HepG2 (cell line): Measurements from ENCODE around the gene MB. TPM values are rescaled to one million over a fixed set of nuclear protein-coding genes. Genes with fewer than 3 reads are reported as not detected.

Experiments used
- ATAC-seq: fragments of 200-7000 bp; cut with Tn5 transposase; 3 replicates; pipeline ENCODE4 v1.9.1; 2020; ENCODE audit warnings: mild to moderate bottlenecking, moderate library complexity
- BruUV-seq: library from RNA; stranded (reverse); fragments of 400-500 nt; replicated peaks from 2 replicates; lab custom pipeline; 2021; lab: Mats Ljungman, UMichigan
- CTCF ChIA-PET: fragments of 300-600 bp; formaldehyde crosslinking; extraction: SDS; loops from one replicate; lab custom pipeline; 2021; ENCODE audit warnings: low total read pairs, inconsistent platforms, low intra/inter-chr PET ratio; lab: Yijun Ruan, JAX
- POLR2A ChIA-PET: fragments of 350-600 bp; sonication (Branson Sonifier 250); formaldehyde crosslinking; loops from one replicate; lab custom pipeline; 2020; ENCODE audit warnings: antibody characterized with exemption, inconsistent platforms; lab: Yijun Ruan, JAX
- DNase-seq: peaks from one replicate; pipeline ENCODE4 v3.0.0-alpha.2; 2015; ENCODE audit warnings: low spot score
- FAIRE-seq: peaks from 3 replicates; lab custom pipeline; 2011; peaks lifted over from hg19 to GRCh38; lab: Jason Lieb, UNC
- H2AFZ ChIP-seq: one replicate; pipeline ENCODE4 v1.6.1; 2011; ENCODE audit warnings: low read length, inconsistent platforms
- H3K27ac ChIP-seq: fragments of 300-600 bp; 3 replicates; pipeline ENCODE4 v1.8.0; 2011; ENCODE audit warnings: mixed run types, mild to moderate bottlenecking, mixed read lengths, low read length, inconsistent platforms; ENCODE audit not compliant: insufficient read depth; ENCODE audit errors: extremely low read length
- H3K27me3 ChIP-seq, 2 experiments: fragments of 200-600 bp in 1 of 2; 2 replicates in 1 of 2; 3 replicates in 1 of 2; pipeline versions ENCODE4 v1.6.0 to v1.8.0; 2011; ENCODE audit warnings: low read length in 2 of 2, mild to moderate bottlenecking in 2 of 2, moderate library complexity in 2 of 2, inconsistent platforms in 1 of 2; ENCODE audit not compliant: insufficient read depth in 2 of 2, control insufficient read depth in 1 of 2
- H3K36me3 ChIP-seq, 2 experiments: fragments of 200-600 bp in 1 of 2; replicated peaks in 1 of 2; 2 replicates in 1 of 2; 3 replicates in 1 of 2; pipeline versions ENCODE4 v1.5.1 to v1.8.0; 2011; ENCODE audit warnings: low read length in 2 of 2, inconsistent platforms in 1 of 2; ENCODE audit not compliant: insufficient read depth in 2 of 2, control insufficient read depth in 1 of 2
- H3K4me1 ChIP-seq: 2 replicates; pipeline ENCODE4 v1.5.1; 2012; ENCODE audit warnings: low read length, inconsistent platforms; ENCODE audit not compliant: insufficient read depth
- H3K4me2 ChIP-seq: 2 replicates; pipeline ENCODE4 v1.6.0; 2011; ENCODE audit warnings: low read depth, low read length, inconsistent platforms
- H3K4me3 ChIP-seq, 3 experiments: fragments of 200-600 bp in 1 of 3; sonication (generic), shearing (Covaris generic) in 1 of 3; replicated peaks in 1 of 3; 2 replicates each; pipeline ENCODE4 v1.5.1; 2011 to 2016; ENCODE audit warnings: low read length in 3 of 3, inconsistent platforms in 2 of 3, low read depth in 2 of 3, mild to moderate bottlenecking in 2 of 3, control low read depth in 1 of 3, mixed read lengths in 1 of 3; ENCODE audit not compliant: insufficient read depth in 1 of 3
- H3K79me2 ChIP-seq: one replicate; pipeline ENCODE4 v1.6.1; 2011; ENCODE audit warnings: low read length, inconsistent platforms; ENCODE audit not compliant: insufficient read depth
- H3K9ac ChIP-seq: 2 replicates; pipeline ENCODE4 v1.6.0; 2011; ENCODE audit warnings: mild to moderate bottlenecking, low read depth, low read length, inconsistent platforms; ENCODE audit not compliant: insufficient read depth
- H3K9me3 ChIP-seq: 2 replicates; pipeline ENCODE4 v1.5.1; 2012; ENCODE audit warnings: mild to moderate bottlenecking, low read length
- H4K20me1 ChIP-seq: 2 replicates; pipeline ENCODE4 v1.6.0; 2011; ENCODE audit warnings: inconsistent platforms, mild to moderate bottlenecking, low read length, moderate library complexity; ENCODE audit not compliant: insufficient read depth
- KAT2B ChIP-seq: fragments of 150-350 bp; IDR thresholded peaks from 2 replicates; pipeline ENCODE4 v1.6.1; 2014; ENCODE audit warnings: low read depth, low read length, borderline replicate concordance
- KAT7 ChIP-seq: IDR thresholded peaks from 2 replicates; pipeline ENCODE4 v1.6.1; 2018; ENCODE audit warnings: borderline replicate concordance, missing compliant biosample characterization
- MBNL3 ChIP-seq: fragments of 250-450 bp; sonication (Bioruptor Pico); conservative IDR thresholded peaks from 2 replicates; pipeline ENCODE4 v1.8.0; 2022; ENCODE audit warnings: mild to moderate bottlenecking, inconsistent platforms
- PCBP1 ChIP-seq: fragments of 200-400 bp; formaldehyde crosslinking; IDR thresholded peaks from 2 replicates; pipeline ENCODE4 v1.6.1; 2017; ENCODE audit warnings: mild to moderate bottlenecking, low read depth, low read length, borderline replicate concordance
- ZNF121 ChIP-seq: sonication (generic); formaldehyde crosslinking; IDR thresholded peaks from 2 replicates; pipeline ENCODE4 v1.5.0; 2020; ENCODE audit warnings: mild to moderate bottlenecking, missing genetic modification reagents
- ZNF3 ChIP-seq: IDR thresholded peaks from 2 replicates; pipeline ENCODE4 v1.7.0; 2017; ENCODE audit warnings: inconsistent platforms
- ZNF850 ChIP-seq: sonication (generic); formaldehyde crosslinking; conservative IDR thresholded peaks from 2 replicates; pipeline ENCODE4 v1.9.0; 2021; ENCODE audit warnings: mild to moderate bottlenecking, missing genetic modification reagents
- ZNF878 ChIP-seq: sonication (generic); formaldehyde crosslinking; IDR thresholded peaks from 2 replicates; pipeline ENCODE4 v1.8.1; 2023; ENCODE audit warnings: mild to moderate bottlenecking, missing genetic modification reagents, moderate library complexity
- WGBS: methylation state at CpG from one replicate; pipeline ENCODE4 v1.1.6; 2017; ENCODE audit warnings: low lambda C conversion rate; 5-methylcytosine and 5-hydroxymethylcytosine counted together
- in situ Hi-C: cut with HindIII; loops from 2 replicates; pipeline ENCODE4 v1.10.0; 2017; ENCODE audit warnings: low pct_unique_long_range_greater_than_20kb; ENCODE audit not compliant: extremely low pct_ligation_motif_present
- intact Hi-C: fragments of 100-400 bp; cut with micrococcal nuclease; formaldehyde crosslinking; loops from one replicate; pipeline ENCODE4 v1.10.0; 2022; ENCODE audit not compliant: unreplicated experiment
- polyA plus RNA-seq, 8 experiments: library from polyadenylated mRNA; depleted of rRNA in 3 of 8; stranded (reverse) in 7 of 8; unstranded in 1 of 8; fragments of >200 nt; fragmentation: Illumina TruSeq in 4 of 8; extraction: Trizol in 4 of 8; gene quantifications; 2 replicates each; pipeline versions ENCODE4 v1.2.1 to v1.2.3, GENCODE V29; 2011 to 2016; ENCODE audit warnings: low read depth in 4 of 8, missing spikeins in 1 of 8, mixed read lengths in 1 of 8; ENCODE audit not compliant: insufficient read depth in 1 of 8
- total RNA-seq, 5 experiments: library from RNA; depleted of rRNA; stranded (reverse); fragments of >200 nt; fragmentation: Illumina TruSeq; extraction: Trizol; gene quantifications; 2 replicates each; pipeline ENCODE4 v1.2.3, GENCODE V29; 2016; ENCODE audit warnings: low read depth in 1 of 5
- TF ChIP-seq, protein P1 (sequence below): IDR thresholded peaks from 2 replicates; pipeline ENCODE4 v1.6.1; 2016; ENCODE audit warnings: control low read depth
- TF ChIP-seq, protein P2 (sequence below): IDR thresholded peaks from 2 replicates; pipeline ENCODE4 v1.6.1; 2018; ENCODE audit warnings: missing genetic modification reagents
- TF ChIP-seq, protein P3 (sequence below), 2 experiments: fragments of 450-650 bp in 1 of 2; sonication (generic) in 1 of 2; formaldehyde crosslinking; IDR thresholded peaks; 2 replicates each; pipeline versions ENCODE4 v1.5.0 to v1.8.0; 2020 to 2022; ENCODE audit warnings: mild to moderate bottlenecking in 1 of 2, missing genetic modification reagents in 1 of 2
- TF ChIP-seq, protein P4 (sequence below): sonication (generic); formaldehyde crosslinking; IDR thresholded peaks from 2 replicates; pipeline ENCODE4 v1.5.0; 2020; ENCODE audit warnings: mild to moderate bottlenecking, low read depth, missing genetic modification reagents, borderline replicate concordance
- TF ChIP-seq, protein P5 (sequence below): sonication (generic); formaldehyde crosslinking; conservative IDR thresholded peaks from 2 replicates; pipeline ENCODE4 v1.8.0; 2022; ENCODE audit warnings: mild to moderate bottlenecking, moderate library complexity, missing genetic modification reagents
- TF ChIP-seq, protein P6 (sequence below): sonication (generic); formaldehyde crosslinking; IDR thresholded peaks from 2 replicates; pipeline ENCODE4 v1.4.0; 2020; ENCODE audit warnings: mild to moderate bottlenecking, missing genetic modification reagents

The MB gene
- total and polyA plus RNA-seq, 2 of the 13 experiments (the other 11 are each of a cell fraction or from before 2014, with no cell fraction given), result 0.07 TPM; not detected in 1

DNA sequence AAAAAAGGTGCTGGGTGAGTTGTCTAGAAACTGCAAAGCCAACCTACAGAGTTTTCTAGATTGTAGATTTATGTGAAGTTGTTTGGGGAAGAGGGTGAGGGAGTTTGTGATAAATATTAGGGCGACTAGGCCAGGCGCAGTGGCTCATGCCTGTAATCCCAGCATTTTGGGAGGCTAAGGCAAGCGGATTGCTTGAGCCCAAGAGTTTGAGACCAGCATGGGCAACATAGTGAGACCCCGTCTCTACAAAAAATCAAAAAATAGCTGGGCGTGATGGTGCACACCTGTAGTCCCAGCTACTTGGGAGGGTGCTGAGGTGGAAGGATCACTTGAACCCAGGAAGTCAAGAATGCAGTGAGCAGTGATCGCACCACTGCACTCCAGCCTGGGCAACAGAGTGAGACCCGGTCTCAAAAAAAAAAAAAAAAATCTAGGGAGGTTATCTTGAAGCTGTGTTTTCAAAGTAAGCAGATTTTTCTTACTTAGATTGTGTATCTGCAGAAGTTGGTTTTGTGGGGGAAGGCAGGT, 32.0 kb upstream of the MB start:
- no TSS peak for BruUV-seq
- ATAC-seq, result peak; percentile 6; the same call in 2 of the 3 replicates
- CTCF ChIA-PET, result no interaction called here
- Histone ChIP-seq H3K9ac (peak overlapping the region; percentile 85), H3K4me1 (peaks cover 39% of the 10 kb centered on the region), H3K4me2 (peak overlapping the region; percentile 69), H4K20me1 (no peaks in the 10 kb centered on the region), H3K4me3 (peak overlapping the region; percentile 85 to 89 (median 85)), H3K9me3 (0 out of 2 replicates have a peak, but pooled peaks cover 3% of the 10 kb centered on the region), H3K36me3 (no peaks in the 10 kb centered on the region), H2AFZ (peak overlapping the region; percentile 59), H3K79me2 (peaks cover 19% of the 10 kb centered on the region), H3K27ac (peak overlapping the region; percentile 91), H3K27me3 (no peaks in the 10 kb centered on the region; a peak in 1 of 5 replicates)
- intact Hi-C loops (no loop called here), in situ Hi-C loops (no loop called here)
- WGBS, result 8% methylated on average over 7 of the region's 7 CpGs
- DNase-seq, result no peak
- FAIRE-seq, result peak; percentile 15
- POLR2A ChIA-PET, result interaction anchor here (1.1 to 2.2 kb wide), 4 partner anchors 14 to 380 kb away, joined by 3 to 12 read pairs (median 4); partner anchors contain the start of gene RBFOX2
- TF ChIP-seq, protein P1, sequence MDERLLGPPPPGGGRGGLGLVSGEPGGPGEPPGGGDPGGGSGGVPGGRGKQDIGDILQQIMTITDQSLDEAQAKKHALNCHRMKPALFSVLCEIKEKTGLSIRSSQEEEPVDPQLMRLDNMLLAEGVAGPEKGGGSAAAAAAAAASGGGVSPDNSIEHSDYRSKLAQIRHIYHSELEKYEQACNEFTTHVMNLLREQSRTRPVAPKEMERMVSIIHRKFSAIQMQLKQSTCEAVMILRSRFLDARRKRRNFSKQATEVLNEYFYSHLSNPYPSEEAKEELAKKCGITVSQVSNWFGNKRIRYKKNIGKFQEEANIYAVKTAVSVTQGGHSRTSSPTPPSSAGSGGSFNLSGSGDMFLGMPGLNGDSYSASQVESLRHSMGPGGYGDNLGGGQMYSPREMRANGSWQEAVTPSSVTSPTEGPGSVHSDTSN (CRISPR knock-in tag), result no peak
- TF ChIP-seq ZNF878 (0 out of 2 replicates have a peak, but pooled peaks have one; percentile 31), KAT2B (no peak), KAT7 (CRISPR knock-in tag) (no peak; the same call in 1 of the 2 replicates), ZNF850 (CRISPR knock-in tag) (no peak), ZNF121 (peak; percentile 83), ZNF3 (CRISPR knock-in tag) (0 out of 2 replicates have a peak, but pooled peaks have one; percentile 34), PCBP1 (no peak), MBNL3 (CRISPR knock-in tag) (no peak)
- TF ChIP-seq, protein P2, sequence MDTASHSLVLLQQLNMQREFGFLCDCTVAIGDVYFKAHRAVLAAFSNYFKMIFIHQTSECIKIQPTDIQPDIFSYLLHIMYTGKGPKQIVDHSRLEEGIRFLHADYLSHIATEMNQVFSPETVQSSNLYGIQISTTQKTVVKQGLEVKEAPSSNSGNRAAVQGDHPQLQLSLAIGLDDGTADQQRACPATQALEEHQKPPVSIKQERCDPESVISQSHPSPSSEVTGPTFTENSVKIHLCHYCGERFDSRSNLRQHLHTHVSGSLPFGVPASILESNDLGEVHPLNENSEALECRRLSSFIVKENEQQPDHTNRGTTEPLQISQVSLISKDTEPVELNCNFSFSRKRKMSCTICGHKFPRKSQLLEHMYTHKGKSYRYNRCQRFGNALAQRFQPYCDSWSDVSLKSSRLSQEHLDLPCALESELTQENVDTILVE (CRISPR knock-in tag), result no peak
- TF ChIP-seq, protein P3, sequence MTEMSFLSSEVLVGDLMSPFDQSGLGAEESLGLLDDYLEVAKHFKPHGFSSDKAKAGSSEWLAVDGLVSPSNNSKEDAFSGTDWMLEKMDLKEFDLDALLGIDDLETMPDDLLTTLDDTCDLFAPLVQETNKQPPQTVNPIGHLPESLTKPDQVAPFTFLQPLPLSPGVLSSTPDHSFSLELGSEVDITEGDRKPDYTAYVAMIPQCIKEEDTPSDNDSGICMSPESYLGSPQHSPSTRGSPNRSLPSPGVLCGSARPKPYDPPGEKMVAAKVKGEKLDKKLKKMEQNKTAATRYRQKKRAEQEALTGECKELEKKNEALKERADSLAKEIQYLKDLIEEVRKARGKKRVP (CRISPR knock-in tag; IDR thresholded peaks at IDR 0.05), result peak in 1 of 2 experiments; percentile 6; a peak in 2 of 4 replicates
- TF ChIP-seq, protein P4, sequence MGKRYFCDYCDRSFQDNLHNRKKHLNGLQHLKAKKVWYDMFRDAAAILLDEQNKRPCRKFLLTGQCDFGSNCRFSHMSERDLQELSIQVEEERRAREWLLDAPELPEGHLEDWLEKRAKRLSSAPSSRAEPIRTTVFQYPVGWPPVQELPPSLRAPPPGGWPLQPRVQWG (CRISPR knock-in tag), result no peak
- TF ChIP-seq, protein P5, sequence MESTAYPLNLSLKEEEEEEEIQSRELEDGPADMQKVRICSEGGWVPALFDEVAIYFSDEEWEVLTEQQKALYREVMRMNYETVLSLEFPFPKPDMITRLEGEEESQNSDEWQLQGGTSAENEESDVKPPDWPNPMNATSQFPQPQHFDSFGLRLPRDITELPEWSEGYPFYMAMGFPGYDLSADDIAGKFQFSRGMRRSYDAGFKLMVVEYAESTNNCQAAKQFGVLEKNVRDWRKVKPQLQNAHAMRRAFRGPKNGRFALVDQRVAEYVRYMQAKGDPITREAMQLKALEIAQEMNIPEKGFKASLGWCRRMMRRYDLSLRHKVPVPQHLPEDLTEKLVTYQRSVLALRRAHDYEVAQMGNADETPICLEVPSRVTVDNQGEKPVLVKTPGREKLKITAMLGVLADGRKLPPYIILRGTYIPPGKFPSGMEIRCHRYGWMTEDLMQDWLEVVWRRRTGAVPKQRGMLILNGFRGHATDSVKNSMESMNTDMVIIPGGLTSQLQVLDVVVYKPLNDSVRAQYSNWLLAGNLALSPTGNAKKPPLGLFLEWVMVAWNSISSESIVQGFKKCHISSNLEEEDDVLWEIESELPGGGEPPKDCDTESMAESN (CRISPR knock-in tag), result no peak
- TF ChIP-seq, protein P6, sequence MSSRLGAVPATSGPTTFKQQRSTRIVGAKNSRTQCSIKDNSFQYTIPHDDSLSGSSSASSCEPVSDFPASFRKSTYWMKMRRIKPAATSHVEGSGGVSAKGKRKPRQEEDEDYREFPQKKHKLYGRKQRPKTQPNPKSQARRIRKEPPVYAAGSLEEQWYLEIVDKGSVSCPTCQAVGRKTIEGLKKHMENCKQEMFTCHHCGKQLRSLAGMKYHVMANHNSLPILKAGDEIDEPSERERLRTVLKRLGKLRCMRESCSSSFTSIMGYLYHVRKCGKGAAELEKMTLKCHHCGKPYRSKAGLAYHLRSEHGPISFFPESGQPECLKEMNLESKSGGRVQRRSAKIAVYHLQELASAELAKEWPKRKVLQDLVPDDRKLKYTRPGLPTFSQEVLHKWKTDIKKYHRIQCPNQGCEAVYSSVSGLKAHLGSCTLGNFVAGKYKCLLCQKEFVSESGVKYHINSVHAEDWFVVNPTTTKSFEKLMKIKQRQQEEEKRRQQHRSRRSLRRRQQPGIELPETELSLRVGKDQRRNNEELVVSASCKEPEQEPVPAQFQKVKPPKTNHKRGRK (CRISPR knock-in tag), result no peak
